Measurements from ENCODE around the gene CNOT6L. TPM values are rescaled to one million over a fixed set of nuclear protein-coding genes. Genes with fewer than 3 reads are reported as not detected.
"Not testable (repeated sequence)": the region's sequence is repeated elsewhere in the genome, so short reads cannot be mapped to it uniquely, and the experiment has no call there.

Gene CNOT6L
- total RNA-seq, 1 donor from 2014 or later: 46.9 TPM

GRCh38 chr4:77782102-77782835, 36.9 kb downstream of the CNOT6L start:
- no peak for DNase-seq (ENCODE audit: low spot score)

- DNase-seq (ENCODE audit: low spot score): not testable (repeated sequence)
Observed at GRCh38 chr4:77780762-77781161, 38.4 kb downstream of the CNOT6L start.

- DNase-seq (ENCODE audit: low spot score): no peak
Observed at GRCh38 chr4:77777135-77777807, 41.9 kb downstream of the CNOT6L start.

GRCh38 chr4:77776182-77777134, 42.7 kb downstream of the CNOT6L start:
- DNase-seq (ENCODE audit: low spot score): no peak

GRCh38 chr4:77773101-77773500, 46.1 kb downstream of the CNOT6L start:
- no peak for DNase-seq (ENCODE audit: low spot score)

GRCh38 chr4:77771566-77771965, 47.6 kb downstream of the CNOT6L start:
- no peak for DNase-seq (ENCODE audit: low spot score)

GRCh38 chr4:77765720-77766119, 53.4 kb downstream of the CNOT6L start:
- DNase-seq (ENCODE audit: low spot score): no peak

- no peak for DNase-seq (ENCODE audit: low spot score)
Observed at GRCh38 chr4:77762531-77762930, 56.6 kb downstream of the CNOT6L start.

GRCh38 chr4:77761595-77761994, 57.6 kb downstream of the CNOT6L start:
- no peak for DNase-seq (ENCODE audit: low spot score)

- DNase-seq (ENCODE audit: low spot score): no peak
Observed at GRCh38 chr4:77758804-77759203, 60.4 kb downstream of the CNOT6L start.

- DNase-seq (ENCODE audit: low spot score): no peak
Observed at GRCh38 chr4:77751764-77752163, 67.4 kb downstream of the CNOT6L start.

GRCh38 chr4:77745792-77746191, 73.4 kb downstream of the CNOT6L start:
- no peak for DNase-seq (ENCODE audit: low spot score)

- peak; percentile 22 for DNase-seq (ENCODE audit: low spot score)
Observed at GRCh38 chr4:77742054-77742453, 77.1 kb downstream of the CNOT6L start.

- DNase-seq (ENCODE audit: low spot score): no peak
Observed at GRCh38 chr4:77740480-77740879, 78.7 kb downstream of the CNOT6L start.

- DNase-seq (ENCODE audit: low spot score): no peak
Observed at GRCh38 chr4:77734928-77735327, 84.2 kb downstream of the CNOT6L start.

GRCh38 chr4:77731656-77732055, 87.5 kb downstream of the CNOT6L start:
- DNase-seq (ENCODE audit: low spot score): no peak

GRCh38 chr4:77728420-77728819, 90.7 kb downstream of the CNOT6L start:
- DNase-seq (ENCODE audit: low spot score): no peak

- DNase-seq (ENCODE audit: low spot score): no peak
Observed at GRCh38 chr4:77721073-77721472, 98.1 kb downstream of the CNOT6L start.

- DNase-seq (ENCODE audit: low spot score): not testable (repeated sequence)
Observed at GRCh38 chr4:77718500-77718899, 100.7 kb downstream of the CNOT6L start.

- no peak for DNase-seq (ENCODE audit: low spot score)
Observed at GRCh38 chr4:77715414-77716290, 103.5 kb downstream of the CNOT6L start.

- no peak for DNase-seq (ENCODE audit: low spot score)
Observed at GRCh38 chr4:77714514-77714913, 104.7 kb downstream of the CNOT6L start.

Measured in umbilical cord (tissue), 2 donors.